Middle frontal gyrus (tissue), 1 donor: Measurements from ENCODE around the gene ACTA1.
"Not testable (repeated sequence)": the region's sequence is repeated elsewhere in the genome, so short reads cannot be mapped to it uniquely, and the experiment has no call there.

Experiments used
- DNase-seq: peaks from one replicate; pipeline ENCODE4 v3.0.0-alpha.2; 2015; ENCODE audit warnings: low spot score; ENCODE audit errors: extremely low spot score

Gene ACTA1

DNA sequence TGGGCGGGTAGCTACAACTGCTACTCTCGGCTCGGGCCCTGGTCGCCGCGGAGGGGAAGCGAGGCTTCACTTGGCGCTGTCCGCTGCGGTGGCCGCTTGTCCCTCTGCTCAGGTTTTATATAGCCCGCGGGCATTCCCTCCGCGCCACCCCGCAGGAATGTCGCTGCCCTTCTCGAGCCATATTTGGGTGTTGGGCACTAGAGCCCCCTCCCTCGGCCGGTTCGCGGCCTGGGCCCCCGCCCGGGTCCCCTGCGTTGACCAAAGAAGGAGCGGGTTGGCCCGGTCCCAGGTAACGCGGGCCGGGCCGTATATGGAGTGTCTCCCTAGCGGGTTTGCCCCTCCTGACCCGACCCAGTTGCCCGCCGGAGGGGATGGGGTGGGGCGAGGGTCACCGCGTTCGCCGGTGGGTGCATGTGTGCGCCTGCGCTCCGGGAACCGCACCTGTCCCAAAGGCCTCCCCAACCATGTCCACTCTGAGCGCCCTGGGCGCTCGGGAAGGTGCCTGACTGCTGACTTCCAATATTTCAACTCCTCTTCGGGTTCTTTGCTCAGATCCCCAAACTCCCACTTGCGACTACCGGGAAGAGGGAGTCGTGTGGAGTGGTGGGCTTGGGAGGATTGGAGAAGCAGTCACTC is at the start of gene ACTA1:
ACTA1 (minus strand) TSS at position 90 of the 636 bp plus-strand sequence. CDS start 979 bp downstream, outside the sequence.
- DNase-seq: no peak

DNA sequence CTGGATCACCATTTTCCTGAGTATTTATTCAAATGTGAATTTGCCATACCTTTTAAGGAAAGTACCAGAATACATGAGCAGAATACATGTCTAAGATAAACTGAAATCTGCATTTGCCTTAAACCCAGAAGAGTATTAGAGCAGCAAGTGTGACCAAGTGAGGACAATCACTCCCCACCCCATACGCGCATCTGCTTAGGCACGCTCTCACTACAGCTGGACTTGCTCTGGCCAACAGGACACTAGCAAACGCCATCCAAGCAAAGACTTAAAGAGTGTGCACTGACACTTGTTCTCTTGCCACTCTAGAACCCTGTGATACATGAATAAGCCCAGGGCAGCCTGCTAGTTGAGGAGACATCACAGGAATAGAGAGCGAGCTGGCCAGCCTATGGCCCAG is 48.6 kb upstream of the ACTA1 start:
- DNase-seq: no peak

DNA sequence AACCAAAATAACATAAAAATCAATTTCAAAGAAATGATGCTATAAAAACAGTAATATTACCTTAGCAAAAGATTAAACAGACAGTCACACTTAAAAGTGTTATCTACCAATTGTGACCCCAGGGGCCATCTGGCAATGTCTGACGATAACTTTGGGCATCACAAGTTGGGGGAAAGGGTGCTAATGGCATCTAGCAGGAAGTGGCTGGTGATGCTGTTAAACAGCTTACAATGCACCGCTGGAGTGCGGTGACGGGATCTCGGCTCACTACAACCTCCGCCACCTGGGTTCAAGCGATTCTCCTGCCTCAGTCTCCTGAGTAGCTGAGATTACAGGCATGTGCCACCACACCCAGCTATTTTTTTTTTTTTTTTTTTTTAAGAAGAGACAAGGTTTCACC is 46.6 kb upstream of the ACTA1 start:
- no peak for DNase-seq

DNA sequence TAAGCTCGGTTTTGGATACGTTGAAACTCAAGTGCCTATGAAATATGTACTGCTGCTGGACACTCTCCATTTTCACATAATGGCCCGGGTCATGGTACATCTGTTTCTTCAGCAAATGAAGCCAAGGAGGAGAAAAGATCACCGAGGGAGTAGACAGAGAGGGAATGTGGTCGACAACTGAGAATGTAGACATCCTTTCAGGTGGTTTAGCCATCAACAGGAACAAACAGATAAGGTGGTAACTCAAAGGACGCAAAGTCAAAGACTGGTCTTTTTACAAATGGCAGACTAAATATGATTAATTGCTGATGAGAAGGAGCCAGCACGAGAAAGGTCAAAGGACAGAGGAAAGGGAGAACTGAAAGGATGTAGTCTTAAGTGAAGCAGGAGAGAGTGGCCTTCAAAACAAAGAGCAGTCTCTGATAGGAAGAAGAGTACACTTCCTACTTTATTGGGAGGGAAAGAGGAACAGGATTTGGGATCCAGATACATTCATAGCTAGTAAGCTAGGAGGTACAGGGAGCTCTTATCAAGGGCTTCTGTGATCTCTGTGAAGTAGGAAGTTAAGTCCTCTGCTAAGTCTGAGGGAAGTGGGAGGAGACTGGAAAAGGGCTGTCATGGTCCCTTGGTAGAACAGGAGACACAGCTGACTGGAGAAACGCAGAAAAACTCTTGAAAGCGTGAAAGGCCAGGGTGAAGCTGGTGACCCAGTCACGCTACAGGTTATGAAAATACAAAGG is 45.9 kb upstream of the ACTA1 start:
- DNase-seq: no peak

DNA sequence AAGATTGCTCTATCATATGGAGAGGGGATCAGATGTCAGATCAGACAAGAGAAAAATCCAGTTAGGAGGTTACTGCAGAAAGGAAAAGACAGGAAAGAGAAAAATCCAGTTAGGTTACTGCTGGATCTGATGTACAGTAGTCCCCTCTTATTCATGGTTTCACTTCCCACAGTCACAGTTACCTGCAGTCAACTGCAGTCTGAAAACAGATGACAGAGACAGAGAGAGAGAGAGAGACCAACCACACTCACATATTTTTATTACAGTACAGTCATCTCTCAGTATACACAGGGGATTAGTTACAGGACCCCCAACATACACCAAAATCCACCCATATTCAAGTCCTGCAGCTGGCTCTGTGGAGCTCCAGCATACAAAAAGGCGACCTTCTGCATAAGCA is 45.0 kb upstream of the ACTA1 start:
- no peak for DNase-seq

DNA sequence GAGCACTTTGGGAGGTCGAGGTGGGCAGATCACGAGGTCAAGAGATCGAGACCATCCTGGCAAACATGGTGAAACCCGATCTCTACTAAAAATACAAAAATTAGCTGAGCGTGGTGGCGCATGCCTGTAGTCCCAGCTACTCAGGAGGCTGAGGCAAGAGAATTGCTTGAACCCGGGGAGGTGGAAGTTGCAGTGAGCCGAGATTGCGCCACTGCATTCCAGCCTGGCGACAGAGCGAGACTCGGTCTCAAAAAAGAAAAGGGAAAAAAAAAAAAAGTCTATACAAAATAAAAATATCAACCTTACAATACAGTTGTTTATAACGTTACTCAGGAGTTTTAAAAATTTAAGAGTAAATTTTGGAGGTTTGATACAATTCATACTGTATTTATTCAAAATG is 42.0 kb upstream of the ACTA1 start:
- not testable (repeated sequence) for DNase-seq

DNA sequence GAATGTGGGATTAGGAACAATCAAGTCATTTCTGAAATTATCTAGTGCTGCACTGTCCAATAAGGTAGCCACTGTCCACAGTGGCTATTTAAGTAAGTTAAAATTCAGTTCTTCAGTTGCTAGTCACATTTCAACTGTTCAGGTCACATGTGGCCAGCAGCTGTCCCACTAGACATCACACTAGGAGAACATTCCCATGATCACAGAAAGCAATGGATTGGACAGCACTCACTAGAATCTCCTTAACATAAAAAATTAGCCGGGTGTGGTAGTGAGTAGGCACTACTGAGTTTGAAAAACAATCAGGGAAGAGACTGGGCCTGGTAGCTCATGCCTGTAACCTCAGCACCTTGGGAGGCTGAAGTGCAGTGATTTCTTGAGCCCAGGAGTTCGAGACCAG is 40.6 kb upstream of the ACTA1 start:
- no peak for DNase-seq

DNA sequence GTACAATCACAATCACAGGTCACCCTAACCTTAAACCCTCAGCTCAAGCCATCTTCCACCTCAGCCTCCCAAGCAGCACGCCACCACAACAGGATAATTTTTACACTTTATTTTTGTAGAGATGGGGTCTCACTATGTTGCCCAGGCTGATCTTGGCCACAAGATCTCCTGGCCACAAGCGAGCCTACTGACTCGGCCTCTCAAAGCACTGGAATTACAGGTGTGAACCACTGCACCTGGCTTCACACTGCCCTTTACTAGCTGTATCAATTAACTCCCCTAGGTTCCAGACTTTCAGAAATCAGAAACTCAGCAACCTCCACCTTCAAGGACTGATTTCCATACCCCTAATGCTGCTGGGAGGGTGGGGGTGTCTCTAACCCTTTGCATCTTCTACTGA is 37.3 kb upstream of the ACTA1 start:
- no peak for DNase-seq

DNA sequence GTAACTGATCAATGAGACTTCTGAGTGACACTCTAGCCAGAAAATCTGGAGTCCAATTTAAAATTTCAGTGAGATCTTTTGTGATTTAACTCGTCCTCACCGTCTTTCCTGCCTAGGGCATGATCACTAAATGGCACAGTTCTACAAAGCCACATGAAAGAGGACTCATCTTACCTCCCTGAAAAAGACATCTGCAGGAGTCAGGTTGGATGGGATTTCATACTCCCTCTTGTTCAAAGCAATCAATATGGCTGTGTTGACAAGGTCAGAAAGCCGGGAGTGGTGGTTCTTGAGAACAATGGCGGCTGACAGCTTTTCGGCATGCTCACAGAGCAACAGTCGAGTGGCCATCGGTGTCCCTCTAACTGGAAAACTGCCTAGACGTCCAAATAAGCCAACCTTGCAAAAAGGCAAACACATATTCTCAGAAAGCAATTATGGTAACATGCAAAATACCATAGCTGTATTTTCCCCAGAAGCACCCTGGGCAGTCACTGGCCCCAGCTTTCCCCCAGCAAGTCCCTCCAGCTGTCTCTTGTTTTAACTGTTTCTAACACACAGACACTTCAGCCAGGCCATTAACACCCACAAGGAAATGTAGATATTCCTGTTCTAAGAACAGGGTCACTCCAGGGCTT is 36.6 kb upstream of the ACTA1 start:
- DNase-seq: no peak

DNA sequence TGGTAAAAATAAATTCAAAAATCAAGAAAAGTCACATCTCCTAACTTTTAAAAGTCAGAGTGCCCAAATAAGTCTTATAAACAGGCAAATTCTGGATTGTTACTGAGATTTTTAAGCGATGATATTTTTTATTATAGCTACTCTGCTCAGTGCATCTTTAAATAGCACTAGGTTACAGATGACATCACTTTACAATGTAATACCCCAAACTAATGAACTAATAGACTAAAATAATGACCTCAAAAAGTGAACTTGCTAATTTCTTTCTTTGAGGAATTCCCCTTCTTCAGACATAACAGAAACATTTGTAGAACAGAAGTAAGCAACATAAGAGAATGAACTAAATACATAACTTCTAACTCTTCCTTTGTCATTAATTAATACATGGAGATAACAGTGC is 33.0 kb upstream of the ACTA1 start:
- DNase-seq: no peak

DNA sequence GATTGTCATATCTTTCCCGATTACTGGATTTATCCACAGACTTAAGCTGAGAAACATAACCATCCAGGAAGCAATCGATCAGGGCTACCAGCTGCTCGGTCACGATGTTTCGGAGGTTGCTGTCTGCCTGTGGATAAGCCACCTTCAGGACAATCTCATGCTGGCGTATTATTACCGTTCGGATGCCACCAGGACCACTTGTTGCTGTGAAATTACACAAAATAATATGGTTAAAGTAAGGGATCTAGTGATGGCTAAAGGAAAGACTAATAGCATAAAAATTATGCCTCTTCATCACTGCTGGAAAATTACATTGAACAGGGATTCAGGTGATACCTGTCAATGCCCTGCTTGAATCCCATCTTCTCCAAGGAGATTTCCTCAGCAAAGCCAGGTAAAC is 30.8 kb upstream of the ACTA1 start:
- DNase-seq: no peak

DNA sequence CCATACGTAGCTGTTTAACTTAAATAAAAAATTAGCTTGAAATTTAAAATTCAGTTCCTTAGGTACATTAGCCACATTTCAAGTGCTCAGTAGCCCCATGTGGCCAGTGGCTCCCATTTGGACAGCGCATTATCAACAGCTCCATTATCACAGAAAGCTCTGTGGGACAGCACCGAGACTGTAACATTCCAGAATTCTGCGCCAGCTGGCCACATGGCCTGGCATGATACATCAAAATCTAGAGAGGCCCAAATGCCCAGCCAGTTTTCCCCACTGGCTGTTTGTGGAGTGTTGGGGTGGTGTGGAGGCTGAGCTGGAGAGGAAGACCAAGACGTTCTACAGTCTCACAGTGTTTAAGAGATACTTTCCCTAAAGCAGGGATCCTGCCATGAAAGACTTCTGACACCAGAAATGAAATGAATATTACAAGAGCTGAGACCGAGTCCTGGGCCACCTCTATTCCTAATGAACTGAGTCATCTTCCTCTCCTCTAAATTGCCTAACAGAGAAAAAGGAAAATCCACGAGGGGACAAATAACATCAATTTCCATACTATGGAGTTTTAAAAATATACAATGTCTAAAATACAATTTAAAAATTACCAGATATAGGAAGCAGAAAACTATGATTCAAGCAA is 27.3 kb upstream of the ACTA1 start:
- DNase-seq: no peak

DNA sequence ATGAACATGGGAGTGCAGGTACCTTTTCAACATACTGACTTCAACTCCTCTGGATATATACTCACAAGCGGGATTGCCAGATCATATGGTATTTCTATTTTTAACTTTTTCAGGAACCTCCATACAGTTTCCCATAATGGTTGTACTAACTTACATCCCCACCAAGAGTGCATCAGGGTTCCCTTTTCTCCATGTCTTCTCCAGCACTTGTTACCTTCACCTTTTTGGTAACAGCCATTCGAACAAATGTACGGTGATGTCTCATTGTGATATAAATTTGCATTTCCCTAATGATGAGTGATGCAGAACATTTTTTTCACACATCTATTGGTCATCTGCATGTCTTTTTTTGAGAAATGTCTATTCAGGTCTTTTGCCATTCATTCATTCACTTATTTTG is 25.9 kb upstream of the ACTA1 start:
- no peak for DNase-seq

DNA sequence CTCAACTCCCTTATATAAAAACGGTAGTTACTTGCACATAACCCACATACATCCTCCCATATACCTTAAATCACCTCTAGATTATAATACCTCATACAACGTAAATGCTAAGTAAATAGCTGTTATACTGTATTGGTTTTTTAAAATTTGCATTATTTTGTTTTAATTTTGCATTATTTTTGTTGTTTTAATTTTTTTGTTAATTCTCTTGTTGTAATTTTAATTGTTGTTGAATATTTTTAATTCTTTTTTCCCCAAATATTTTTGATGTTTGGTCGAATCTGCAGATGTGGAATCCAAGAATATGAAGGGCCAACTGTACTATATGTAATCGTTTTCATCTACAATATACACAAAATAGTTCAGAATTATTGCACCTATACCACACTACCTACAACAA is 23.5 kb upstream of the ACTA1 start:
- no peak for DNase-seq

DNA sequence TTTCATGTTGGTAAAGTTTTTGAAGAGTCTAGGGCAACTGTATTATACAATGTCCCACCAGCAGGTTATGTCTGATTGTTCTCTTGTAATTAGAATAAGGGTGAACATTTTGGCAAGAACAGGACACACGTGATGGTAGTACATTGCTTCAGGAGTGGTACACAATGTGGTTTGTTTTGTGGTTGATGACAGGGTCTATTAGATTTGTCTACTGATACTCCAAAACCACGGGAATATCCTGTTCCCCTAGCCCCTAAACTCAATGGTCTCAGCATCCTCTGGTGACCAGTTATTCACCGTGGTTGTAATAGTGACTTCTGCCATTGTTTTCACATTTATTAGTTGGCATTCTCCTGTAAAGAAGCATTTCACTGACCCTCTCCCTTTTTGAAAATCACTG is 22.1 kb upstream of the ACTA1 start:
- no peak for DNase-seq

DNA sequence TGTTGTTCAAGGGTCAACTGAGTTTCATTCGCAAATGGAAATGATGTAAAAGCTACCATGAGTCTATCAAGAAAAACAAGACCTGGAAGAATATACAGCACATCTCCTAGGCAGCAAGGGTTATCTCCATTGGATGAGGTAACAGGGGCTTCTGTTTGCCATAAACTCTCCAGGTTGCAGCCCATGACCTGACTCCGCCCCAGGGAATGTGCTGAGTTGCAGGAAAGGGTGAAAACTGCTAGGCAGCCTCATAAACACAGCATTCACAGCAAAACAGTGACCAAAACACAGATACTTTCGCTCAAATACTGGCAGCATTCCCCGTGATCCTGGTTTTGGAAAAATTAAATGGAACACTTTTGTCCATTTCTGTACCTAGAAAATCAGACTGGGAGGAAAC is 20.2 kb upstream of the ACTA1 start:
- DNase-seq: no peak

DNA sequence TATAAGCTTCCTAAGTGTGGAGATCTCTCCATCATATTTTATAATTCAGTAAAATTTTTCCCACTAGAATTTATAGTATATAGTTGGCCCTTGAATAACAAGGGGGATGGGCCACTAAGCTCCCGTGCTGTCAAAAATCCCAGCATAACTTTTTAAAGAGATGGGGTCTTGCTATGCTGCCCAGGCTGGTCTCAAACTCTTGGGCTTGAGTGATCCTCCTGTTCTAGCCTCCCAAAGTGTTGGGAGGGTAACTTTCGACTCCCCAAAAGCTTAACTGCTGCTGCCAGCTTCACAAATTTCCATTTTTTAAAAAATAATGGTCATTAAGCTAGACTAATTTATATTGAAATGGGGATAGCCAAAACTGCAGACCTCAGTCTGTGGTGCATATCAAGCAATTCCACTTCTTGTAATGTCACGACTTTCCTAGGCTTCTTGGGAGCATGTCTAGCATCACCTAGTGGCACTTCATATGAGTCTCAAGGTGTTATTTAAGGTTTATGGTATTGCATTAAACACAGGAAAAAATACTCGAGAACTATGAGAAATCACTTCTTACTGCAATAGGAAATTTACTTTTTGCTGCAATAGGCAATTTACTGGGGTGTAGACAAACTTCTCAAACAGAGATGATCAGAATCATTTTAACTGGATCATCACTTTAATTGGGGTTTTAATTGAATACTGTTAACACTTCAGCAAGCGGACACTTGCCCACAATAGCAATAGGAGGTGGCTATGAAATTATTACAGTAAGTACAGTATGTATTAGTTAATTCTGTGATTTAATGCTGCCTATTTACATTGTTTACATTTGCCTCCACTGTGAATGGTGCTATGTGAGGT is 19.3 kb upstream of the ACTA1 start:
- DNase-seq: no peak

DNA sequence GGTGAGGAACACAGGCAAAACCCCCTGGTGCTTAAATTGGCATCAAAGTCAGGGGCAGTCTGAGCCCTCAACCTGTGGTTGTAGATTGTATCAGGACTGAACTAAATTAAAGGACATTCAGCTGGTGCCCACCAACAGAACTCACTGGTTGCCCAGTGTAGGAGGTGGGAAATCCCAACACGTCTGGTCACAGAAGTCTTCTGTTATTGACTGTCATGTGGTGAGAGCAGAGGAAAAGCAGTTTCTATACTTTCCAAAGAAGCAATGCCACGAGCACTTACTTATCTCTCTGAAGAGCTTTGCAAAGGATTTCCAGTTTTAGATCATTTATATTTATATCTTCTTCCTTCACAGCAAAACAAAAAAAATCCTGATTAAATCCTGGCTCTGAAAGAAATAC is 15.0 kb upstream of the ACTA1 start:
- no peak for DNase-seq

DNA sequence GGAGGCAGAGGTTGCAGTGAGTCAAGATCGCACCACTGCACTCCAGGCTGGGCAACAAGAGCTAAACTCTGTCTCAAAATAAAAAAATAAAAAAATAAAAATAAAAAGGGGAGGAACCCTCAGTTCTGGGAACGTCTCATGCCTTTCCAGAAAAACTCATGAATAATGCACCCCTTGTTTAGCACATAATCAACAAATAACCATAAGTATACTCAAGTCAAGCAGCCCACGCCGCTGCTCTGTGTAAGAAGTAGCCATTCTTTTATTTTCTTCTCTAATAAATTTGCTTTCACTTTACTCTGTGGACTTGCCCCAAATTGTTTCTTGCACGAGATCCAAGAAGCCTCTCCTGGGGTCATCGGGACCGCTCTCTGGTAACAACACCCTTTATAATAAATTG is 14.5 kb upstream of the ACTA1 start:
- no peak for DNase-seq

DNA sequence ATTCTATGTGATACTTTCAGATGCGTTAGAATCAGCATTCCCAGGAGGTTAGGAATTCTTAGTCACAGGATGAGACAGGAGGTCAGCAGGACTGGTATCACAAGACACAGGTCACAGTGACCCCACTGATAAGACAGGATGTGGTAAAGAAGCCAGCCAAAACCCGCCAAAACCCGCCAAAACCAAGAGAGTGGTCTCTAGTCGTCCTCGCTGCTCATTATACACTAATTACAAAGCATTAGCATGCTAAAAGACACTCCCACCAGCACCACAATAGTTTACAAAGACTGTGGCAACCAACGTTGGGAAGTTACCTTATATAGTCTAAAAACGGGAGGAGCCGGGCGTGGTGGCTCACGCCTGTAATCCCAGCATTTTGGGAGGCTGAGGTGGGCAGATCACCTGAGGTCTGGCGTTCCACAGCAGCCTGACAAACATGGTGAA is 13.9 kb upstream of the ACTA1 start:
- no peak for DNase-seq

DNA sequence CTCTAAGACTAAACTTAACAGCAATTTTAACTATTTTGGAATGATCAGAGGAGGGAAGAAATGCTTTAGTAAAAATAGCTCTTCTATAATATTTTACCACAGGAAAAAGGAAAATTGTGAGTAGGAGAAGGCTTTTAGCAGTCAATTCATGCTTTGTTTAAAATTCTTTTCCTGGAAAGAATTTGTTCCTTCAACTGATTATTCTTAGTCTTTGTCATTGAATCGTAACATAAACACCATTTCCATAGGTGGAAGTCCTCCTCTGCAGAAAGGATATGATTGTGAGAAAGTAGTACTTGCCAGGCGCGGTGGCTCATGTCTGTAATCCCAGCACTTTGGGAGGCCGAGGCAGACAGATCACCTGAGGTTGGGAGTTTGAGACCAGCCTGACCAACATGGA is 11.9 kb upstream of the ACTA1 start:
- no peak for DNase-seq
